Upper lobe of left lung (tissue), 4 donors: Measurements from ENCODE around the gene ARHGAP8.

Experiments used
- CTCF ChIP-seq, 6 experiments: fragments of 450-650 bp in 4 of 6; fragments of 200-600 bp in 2 of 6; sonication (generic) in 2 of 6; IDR thresholded peaks; one replicate each; pipeline ENCODE4 v1.5.1; 2016 to 2019; ENCODE audit warnings: antibody characterized with exemption in 6 of 6
- EP300 ChIP-seq, 4 donors: sonication (generic); formaldehyde crosslinking; IDR thresholded peaks; one replicate each; pipeline ENCODE4 v1.5.1; 2017; ENCODE audit warnings: antibody characterized with exemption in 4 of 4, control low read depth in 2 of 4
- POLR2A ChIP-seq, 4 donors: fragments of 450-650 bp; IDR thresholded peaks; one replicate each; pipeline ENCODE4 v1.5.1; 2016 to 2017; ENCODE audit warnings: antibody characterized with exemption in 4 of 4, mild to moderate bottlenecking in 2 of 4

GRCh38 chr22:44704159-44705021 is 48.0 kb upstream of the ARHGAP8 start:
- TF ChIP-seq CTCF (IDR thresholded peaks at IDR 0.05): no peak
- no peak for TF ChIP-seq POLR2A (IDR thresholded peaks at IDR 0.05)
- TF ChIP-seq EP300 (IDR thresholded peaks at IDR 0.05): no peak
